ENCODE data around the gene TNFRSF4.
A peak's percentile ranks its signal among the peaks of the same experiment; 100 is the strongest.
"Not testable (repeated sequence)": the region's sequence is repeated elsewhere in the genome, so short reads cannot be mapped to it uniquely, and the experiment has no call there.

The TNFRSF4 gene

GRCh38 chr1:1196431-1197187 is 17.3 kb downstream of the TNFRSF4 start:
- no peaks in the 10 kb centered on the region for H3K36me3 ChIP-seq (ENCODE audit: control insufficient read depth, insufficient read depth, low read length, severe bottlenecking)
- H3K27me3 ChIP-seq (replicated peaks; ENCODE audit: control insufficient read depth, insufficient read depth, low read length) = peaks cover 6% of the 10 kb centered on the region
- H3K9ac ChIP-seq (ENCODE audit: low read length) = no peak overlapping the region
- no peak for DNase-seq (ENCODE audit: low read depth)
- H3K9me3 ChIP-seq (ENCODE audit: control insufficient read depth, low read length) = peaks cover 30% of the 10 kb centered on the region
- no peaks in the 10 kb centered on the region for H3K4me1 ChIP-seq (ENCODE audit: control insufficient read depth, insufficient read depth, low read length)
- no peak overlapping the region for H3K4me3 ChIP-seq (ENCODE audit: low read length)

GRCh38 chr1:1195726-1196125 is 18.2 kb downstream of the TNFRSF4 start:
- H3K9ac ChIP-seq (ENCODE audit: low read length); DNase-seq (ENCODE audit: low read depth); H3K4me3 ChIP-seq (ENCODE audit: low read length); H3K4me1 ChIP-seq (ENCODE audit: control insufficient read depth, insufficient read depth, low read length); H3K27me3 ChIP-seq (replicated peaks; ENCODE audit: control insufficient read depth, insufficient read depth, low read length); H3K36me3 ChIP-seq (ENCODE audit: control insufficient read depth, insufficient read depth, low read length, severe bottlenecking): not testable (repeated sequence)
- H3K9me3 ChIP-seq (ENCODE audit: control insufficient read depth, low read length) = peaks cover 32% of the 10 kb centered on the region

GRCh38 chr1:1194723-1195122 is 19.2 kb downstream of the TNFRSF4 start:
- no peak overlapping the region for H3K9ac ChIP-seq (ENCODE audit: low read length)
- no peaks in the 10 kb centered on the region for H3K36me3 ChIP-seq (ENCODE audit: control insufficient read depth, insufficient read depth, low read length, severe bottlenecking)
- no peak for DNase-seq (ENCODE audit: low read depth)
- peaks cover 6% of the 10 kb centered on the region for H3K27me3 ChIP-seq (replicated peaks; ENCODE audit: control insufficient read depth, insufficient read depth, low read length)
- no peak overlapping the region for H3K4me3 ChIP-seq (ENCODE audit: low read length)
- H3K9me3 ChIP-seq (ENCODE audit: control insufficient read depth, low read length) = peaks cover 32% of the 10 kb centered on the region
- no peaks in the 10 kb centered on the region for H3K4me1 ChIP-seq (ENCODE audit: control insufficient read depth, insufficient read depth, low read length)

GRCh38 chr1:1191734-1192133 is 22.2 kb downstream of the TNFRSF4 start:
- H3K9me3 ChIP-seq (ENCODE audit: control insufficient read depth, low read length) = peaks cover 32% of the 10 kb centered on the region
- DNase-seq (ENCODE audit: low read depth) = no peak

GRCh38 chr1:1189111-1189510 is 24.8 kb downstream of the TNFRSF4 start:
- H3K4me3 ChIP-seq (ENCODE audit: low read length) = no peak overlapping the region
- DNase-seq (ENCODE audit: low read depth) = no peak
- H3K36me3 ChIP-seq (ENCODE audit: control insufficient read depth, insufficient read depth, low read length, severe bottlenecking) = no peaks in the 10 kb centered on the region
- H3K9ac ChIP-seq (ENCODE audit: low read length) = no peak overlapping the region
- H3K9me3 ChIP-seq (ENCODE audit: control insufficient read depth, low read length) = peaks cover 21% of the 10 kb centered on the region
- H3K4me1 ChIP-seq (ENCODE audit: control insufficient read depth, insufficient read depth, low read length) = no peaks in the 10 kb centered on the region
- H3K27me3 ChIP-seq (replicated peaks; ENCODE audit: control insufficient read depth, insufficient read depth, low read length) = peaks cover 12% of the 10 kb centered on the region

More at GRCh38 chr1:1191734-1192133, 22.2 kb downstream of the TNFRSF4 start:
- Histone ChIP-seq H3K4me1 (ENCODE audit: control insufficient read depth, insufficient read depth, low read length) (no peaks in the 10 kb centered on the region), H3K27me3 (replicated peaks; ENCODE audit: control insufficient read depth, insufficient read depth, low read length) (peaks cover 12% of the 10 kb centered on the region), H3K4me3 (ENCODE audit: low read length) (no peak overlapping the region), H3K9ac (ENCODE audit: low read length) (no peak overlapping the region), H3K36me3 (ENCODE audit: control insufficient read depth, insufficient read depth, low read length, severe bottlenecking) (no peaks in the 10 kb centered on the region)

- H3K9me3 ChIP-seq (ENCODE audit: control insufficient read depth, low read length) = peaks cover 15% of the 10 kb centered on the region
- peak; percentile 39 for DNase-seq (ENCODE audit: low read depth)
- no peak overlapping the region for H3K9ac ChIP-seq (ENCODE audit: low read length)
- H3K36me3 ChIP-seq (ENCODE audit: control insufficient read depth, insufficient read depth, low read length, severe bottlenecking) = no peaks in the 10 kb centered on the region
- H3K27me3 ChIP-seq (replicated peaks; ENCODE audit: control insufficient read depth, insufficient read depth, low read length) = peaks cover 22% of the 10 kb centered on the region
- H3K4me1 ChIP-seq (ENCODE audit: control insufficient read depth, insufficient read depth, low read length) = no peaks in the 10 kb centered on the region
- no peak overlapping the region for H3K4me3 ChIP-seq (ENCODE audit: low read length)
These were observed 26.0 kb downstream of the TNFRSF4 start for GRCh38 chr1:1187938-1188337.

GRCh38 chr1:1185101-1185765 is 28.7 kb downstream of the TNFRSF4 start:
- Histone ChIP-seq H3K9me3 (ENCODE audit: control insufficient read depth, low read length) (no peaks in the 10 kb centered on the region), H3K9ac (ENCODE audit: low read length) (no peak overlapping the region), H3K4me1 (ENCODE audit: control insufficient read depth, insufficient read depth, low read length) (no peaks in the 10 kb centered on the region), H3K4me3 (ENCODE audit: low read length) (no peak overlapping the region), H3K27me3 (replicated peaks; ENCODE audit: control insufficient read depth, insufficient read depth, low read length) (peaks cover 30% of the 10 kb centered on the region), H3K36me3 (ENCODE audit: control insufficient read depth, insufficient read depth, low read length, severe bottlenecking) (no peaks in the 10 kb centered on the region)
- DNase-seq (ENCODE audit: low read depth) = no peak

GRCh38 chr1:1183833-1184775 is 29.8 kb downstream of the TNFRSF4 start:
- no peak overlapping the region for H3K9ac ChIP-seq (ENCODE audit: low read length)
- H3K27me3 ChIP-seq (replicated peaks; ENCODE audit: control insufficient read depth, insufficient read depth, low read length) = peaks cover 31% of the 10 kb centered on the region
- no peak for DNase-seq (ENCODE audit: low read depth)
- no peaks in the 10 kb centered on the region for H3K36me3 ChIP-seq (ENCODE audit: control insufficient read depth, insufficient read depth, low read length, severe bottlenecking)
- H3K4me1 ChIP-seq (ENCODE audit: control insufficient read depth, insufficient read depth, low read length) = no peaks in the 10 kb centered on the region
- H3K9me3 ChIP-seq (ENCODE audit: control insufficient read depth, low read length) = no peaks in the 10 kb centered on the region
- no peak overlapping the region for H3K4me3 ChIP-seq (ENCODE audit: low read length)

- no peaks in the 10 kb centered on the region for H3K4me1 ChIP-seq (ENCODE audit: control insufficient read depth, insufficient read depth, low read length)
- H3K27me3 ChIP-seq (replicated peaks; ENCODE audit: control insufficient read depth, insufficient read depth, low read length) = peaks cover 30% of the 10 kb centered on the region
- H3K36me3 ChIP-seq (ENCODE audit: control insufficient read depth, insufficient read depth, low read length, severe bottlenecking) = no peaks in the 10 kb centered on the region
- H3K9me3 ChIP-seq (ENCODE audit: control insufficient read depth, low read length) = no peaks in the 10 kb centered on the region
- no peak for DNase-seq (ENCODE audit: low read depth)
- H3K9ac ChIP-seq (ENCODE audit: low read length) = no peak overlapping the region
- H3K4me3 ChIP-seq (ENCODE audit: low read length) = no peak overlapping the region
These were observed 30.7 kb downstream of the TNFRSF4 start for GRCh38 chr1:1183221-1183747.

- no peak overlapping the region for H3K4me3 ChIP-seq (ENCODE audit: low read length)
- H3K9ac ChIP-seq (ENCODE audit: low read length) = no peak overlapping the region
- no peaks in the 10 kb centered on the region for H3K36me3 ChIP-seq (ENCODE audit: control insufficient read depth, insufficient read depth, low read length, severe bottlenecking)
- DNase-seq (ENCODE audit: low read depth) = no peak
- H3K27me3 ChIP-seq (replicated peaks; ENCODE audit: control insufficient read depth, insufficient read depth, low read length) = peaks cover 35% of the 10 kb centered on the region
- H3K9me3 ChIP-seq (ENCODE audit: control insufficient read depth, low read length) = no peaks in the 10 kb centered on the region
- H3K4me1 ChIP-seq (ENCODE audit: control insufficient read depth, insufficient read depth, low read length) = no peaks in the 10 kb centered on the region
These were observed 31.3 kb downstream of the TNFRSF4 start for GRCh38 chr1:1182491-1183220.

All from adipocyte (in vitro differentiated cells).